NCI-H2171 treated with DMSO at 0.1 percent for 48 hours (cell line): ENCODE data around the gene ASMT.
"Not testable (repeated sequence)": the region's sequence is repeated elsewhere in the genome, so short reads cannot be mapped to it uniquely, and the experiment has no call there.

Experiments used
- DNase-seq: peaks from one replicate; lab custom pipeline; 2025; lab: John Stamatoyannopoulos, UW

The ASMT gene, protein sequence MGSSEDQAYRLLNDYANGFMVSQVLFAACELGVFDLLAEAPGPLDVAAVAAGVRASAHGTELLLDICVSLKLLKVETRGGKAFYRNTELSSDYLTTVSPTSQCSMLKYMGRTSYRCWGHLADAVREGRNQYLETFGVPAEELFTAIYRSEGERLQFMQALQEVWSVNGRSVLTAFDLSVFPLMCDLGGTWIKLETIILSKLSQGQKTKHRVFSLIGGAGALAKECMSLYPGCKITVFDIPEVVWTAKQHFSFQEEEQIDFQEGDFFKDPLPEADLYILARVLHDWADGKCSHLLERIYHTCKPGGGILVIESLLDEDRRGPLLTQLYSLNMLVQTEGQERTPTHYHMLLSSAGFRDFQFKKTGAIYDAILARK

DNA sequence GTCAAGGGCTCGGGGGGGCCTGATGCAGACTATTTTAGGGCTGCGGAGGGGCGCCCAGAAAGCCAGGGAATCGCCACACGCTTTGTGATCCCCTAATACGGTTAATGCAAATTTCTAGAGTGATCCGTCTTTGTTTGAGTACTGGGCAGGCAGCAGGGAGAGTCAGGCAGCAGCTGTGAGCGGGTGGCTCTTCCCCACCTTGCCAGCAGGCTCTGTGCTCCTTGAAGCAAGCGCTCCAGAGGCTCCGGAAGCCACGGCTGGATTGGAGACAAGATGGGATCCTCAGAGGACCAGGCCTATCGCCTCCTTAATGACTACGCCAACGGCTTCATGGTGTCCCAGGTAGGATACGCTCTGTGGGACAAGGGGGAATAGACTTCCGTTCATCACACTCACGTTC lies at the start of gene ASMT:
Gene ASMT, plus strand, starts transcription at position 133 of the 400 bp plus-strand sequence. Its CDS starts 141 bp downstream, at position 274.
- DNase-seq, result no peak

DNA sequence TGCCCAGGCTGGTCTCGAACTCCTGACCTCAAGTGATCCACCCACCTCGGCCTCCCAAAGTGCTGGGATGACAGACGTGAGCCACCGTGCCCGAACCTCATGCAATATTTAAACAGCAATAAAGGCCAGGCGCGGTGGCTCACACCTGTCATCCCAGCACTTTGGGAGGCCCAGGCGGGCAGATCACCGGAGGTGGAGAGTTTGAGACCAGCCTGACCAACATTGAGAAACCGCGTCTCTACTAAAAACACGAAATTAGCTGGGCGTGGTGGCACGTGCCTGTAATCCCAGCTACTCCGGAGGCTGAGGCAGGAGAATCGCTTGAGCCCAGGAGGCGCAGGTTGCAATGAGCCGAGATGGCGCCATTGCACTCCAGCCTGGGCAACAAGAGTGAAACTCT lies 40.7 kb upstream of the ASMT start:
- DNase-seq, result not testable (repeated sequence)

DNA sequence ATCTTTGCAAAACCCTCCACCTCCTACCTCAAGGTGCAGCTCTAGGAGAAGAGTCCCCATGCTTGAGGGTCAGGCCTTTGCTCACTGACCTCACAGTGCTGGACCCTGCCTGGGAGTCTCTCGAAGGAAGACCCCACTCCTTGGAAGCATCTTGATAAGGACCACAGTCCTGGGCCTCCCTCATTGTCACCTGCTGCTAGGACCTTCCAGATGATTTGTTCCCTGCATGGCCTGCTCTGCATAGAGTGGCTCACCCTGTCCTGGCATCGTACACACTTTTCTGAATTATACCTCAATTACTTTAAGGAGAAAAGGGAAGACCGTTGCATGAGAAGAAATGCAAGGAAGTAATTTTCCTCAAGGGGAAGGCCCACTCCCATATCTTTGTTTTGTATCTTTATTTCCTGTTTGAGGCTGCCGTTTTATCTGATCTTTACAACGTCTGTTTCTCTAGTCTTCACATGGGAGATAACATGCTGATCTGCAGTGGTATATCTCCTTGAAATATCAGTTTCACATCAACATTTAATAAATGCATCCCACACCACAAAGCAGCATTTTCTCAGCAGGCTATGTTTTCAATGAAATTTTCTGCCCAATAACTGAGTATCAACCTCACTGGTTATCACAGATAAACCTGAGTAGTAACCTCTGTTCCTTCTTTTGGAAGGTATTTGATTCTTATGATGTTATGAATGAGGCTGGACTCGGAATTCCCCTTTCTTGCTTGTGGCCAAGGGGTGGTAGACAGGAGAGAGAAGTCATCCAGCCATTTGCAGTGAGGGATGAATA lies 38.5 kb upstream of the ASMT start:
- no peak for DNase-seq

DNA sequence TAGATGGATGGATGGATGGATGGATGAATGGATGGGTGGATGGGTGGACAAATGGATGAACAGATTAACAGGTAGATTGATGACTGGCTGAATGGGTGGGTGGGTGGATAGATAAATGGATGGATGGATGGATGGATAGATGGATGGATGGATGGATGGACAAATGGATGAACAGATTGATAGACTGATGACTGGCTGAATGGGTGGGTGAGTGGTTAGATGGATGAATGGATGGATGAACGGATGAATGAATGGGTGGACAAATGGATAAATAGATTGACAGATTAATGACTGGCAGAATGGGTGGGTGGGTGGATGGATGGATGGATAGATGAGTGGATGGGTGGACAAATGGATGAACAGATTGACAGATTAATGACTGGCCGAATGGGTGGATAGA lies 37.0 kb upstream of the ASMT start:
- DNase-seq, result no peak

DNA sequence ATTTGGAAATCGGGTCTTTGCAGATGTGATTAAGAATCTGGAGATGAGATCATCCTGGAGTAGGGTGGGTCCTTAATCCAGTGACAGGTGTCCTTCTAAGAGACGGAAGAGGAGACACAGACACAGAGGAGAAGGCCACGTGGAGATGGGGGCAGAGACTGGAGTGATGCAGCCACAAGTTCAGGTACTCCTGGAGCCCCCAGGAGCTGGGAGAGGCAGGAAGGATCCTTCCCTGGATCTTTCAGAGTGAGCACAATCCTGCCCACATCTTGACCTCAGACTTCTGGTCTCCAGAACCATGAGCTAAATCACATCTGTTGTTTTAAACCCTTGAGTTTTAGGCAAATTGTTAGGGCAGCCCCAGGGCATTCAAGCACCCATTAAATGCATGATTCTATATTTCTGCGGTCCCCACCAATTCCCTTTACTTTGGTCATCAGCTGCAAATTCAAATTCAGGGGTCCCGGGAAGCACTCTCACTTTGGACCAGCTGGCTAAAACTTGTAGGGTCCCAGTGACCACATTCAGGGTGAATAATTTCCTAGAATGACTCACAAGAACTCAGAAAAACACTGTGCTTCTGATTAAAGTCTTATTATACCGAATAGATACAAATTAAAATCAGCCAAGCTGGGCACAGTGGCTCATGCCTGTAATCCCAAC lies 36.2 kb upstream of the ASMT start:
- DNase-seq, result no peak

DNA sequence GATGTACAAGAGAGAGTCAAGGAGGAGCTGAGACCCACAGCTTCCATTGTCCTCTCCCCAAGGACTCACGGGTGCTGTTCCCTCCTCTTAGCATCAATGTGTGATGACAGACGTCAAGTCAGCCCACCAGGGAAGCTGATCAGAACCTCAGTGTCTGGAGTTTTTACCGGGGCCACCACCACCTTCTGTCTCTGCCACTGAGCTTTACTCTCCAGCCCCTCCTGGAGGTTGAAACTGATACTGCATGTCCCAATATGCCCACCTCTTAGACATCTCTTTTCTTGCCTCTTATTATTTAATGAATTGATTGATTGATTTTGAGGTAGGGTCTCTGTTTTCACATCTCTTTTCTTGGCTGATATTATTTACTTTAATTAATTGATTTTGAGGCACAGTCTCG lies 33.7 kb upstream of the ASMT start:
- DNase-seq, result peak; percentile 47

DNA sequence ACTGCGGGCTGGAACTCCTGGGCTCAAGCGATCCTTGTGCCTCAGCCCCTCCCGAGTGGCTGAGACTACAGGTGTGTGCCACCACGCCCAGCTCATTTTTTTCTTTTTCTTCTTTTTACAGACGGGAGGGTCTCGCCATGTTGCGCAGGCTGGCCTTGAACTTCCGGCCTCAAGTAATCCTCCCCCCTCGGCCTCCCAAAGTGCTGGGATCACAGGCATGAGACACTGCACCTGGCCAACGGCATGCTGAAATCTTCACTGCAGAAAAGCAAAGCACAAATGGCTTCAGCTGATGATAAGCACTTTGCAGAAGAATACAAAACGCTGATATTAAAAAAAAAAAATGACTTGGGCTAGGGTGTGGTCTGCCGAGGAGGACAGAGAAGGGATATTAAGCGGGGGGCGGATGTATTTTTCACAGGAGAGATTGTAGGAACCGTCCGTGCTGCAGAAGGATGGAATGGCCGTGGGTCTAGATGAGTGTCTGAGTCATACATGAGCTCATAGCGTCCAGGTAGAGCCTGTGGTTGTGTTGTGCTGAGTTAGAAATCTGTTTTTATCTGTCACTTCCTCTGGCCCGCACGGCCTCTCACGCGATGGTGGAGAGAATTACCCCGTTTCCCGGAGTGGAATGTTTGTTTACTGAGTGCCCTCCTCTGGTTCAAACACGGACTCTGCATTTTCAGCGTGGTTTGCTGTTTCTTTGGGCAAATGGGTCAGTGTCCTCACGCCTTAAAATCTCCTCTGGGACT lies 32.0 kb upstream of the ASMT start:
- no peak for DNase-seq

DNA sequence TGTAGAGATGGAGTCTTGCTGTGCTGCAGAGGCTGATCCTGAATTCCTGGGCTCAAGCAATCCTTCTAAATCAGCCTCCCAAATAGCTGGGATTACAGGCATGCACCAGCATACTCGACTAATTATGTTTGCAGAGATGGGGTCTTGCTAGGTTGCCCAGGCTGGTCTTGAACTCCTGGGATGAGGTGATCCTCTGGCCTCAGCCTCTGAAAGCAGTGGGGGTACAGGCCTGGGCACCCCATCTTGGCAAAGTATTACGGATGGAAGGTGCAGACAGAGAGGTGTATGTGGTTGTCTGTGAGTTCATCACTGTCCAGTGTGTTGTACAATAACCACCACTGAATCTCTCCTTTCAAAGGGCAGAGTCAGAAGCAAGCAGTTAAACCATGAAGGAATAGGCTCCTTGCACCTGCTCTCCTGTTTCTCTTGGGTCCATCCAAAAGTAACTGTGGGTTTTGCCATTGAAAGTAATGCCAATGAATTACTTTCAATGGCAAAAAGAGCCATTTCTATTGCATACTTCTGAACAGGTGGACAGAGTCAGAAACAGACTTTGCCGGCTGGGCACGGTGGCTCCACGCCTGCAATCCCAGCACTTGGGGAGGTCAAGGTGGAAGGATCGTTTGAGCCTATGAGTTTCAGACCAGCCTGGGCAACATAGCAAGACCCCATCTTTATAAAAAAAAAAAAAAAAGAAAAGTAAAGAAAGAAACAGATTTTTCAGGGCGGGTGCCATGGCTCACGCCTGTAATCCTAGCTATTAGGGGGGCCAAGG lies 30.4 kb upstream of the ASMT start:
- no peak for DNase-seq

DNA sequence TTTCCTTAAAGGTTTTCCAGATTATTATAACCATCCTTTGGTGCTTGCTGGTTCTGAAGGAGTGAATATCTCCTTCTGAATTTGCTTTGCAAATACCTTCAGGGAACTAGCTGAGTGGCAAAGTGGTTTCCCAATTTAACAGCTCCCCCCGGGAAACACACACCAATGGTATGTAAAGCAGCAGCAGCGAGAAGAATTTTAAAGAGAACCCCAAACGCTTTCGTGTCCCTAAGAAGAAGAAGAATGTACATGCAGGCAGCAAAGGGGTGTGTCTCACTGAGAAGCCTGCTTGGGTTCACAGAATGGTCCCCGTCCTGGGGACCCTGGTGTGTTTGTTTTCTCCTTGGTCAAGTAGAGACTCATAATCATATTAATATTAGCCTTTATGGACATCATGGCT lies 27.7 kb upstream of the ASMT start:
- no peak for DNase-seq

DNA sequence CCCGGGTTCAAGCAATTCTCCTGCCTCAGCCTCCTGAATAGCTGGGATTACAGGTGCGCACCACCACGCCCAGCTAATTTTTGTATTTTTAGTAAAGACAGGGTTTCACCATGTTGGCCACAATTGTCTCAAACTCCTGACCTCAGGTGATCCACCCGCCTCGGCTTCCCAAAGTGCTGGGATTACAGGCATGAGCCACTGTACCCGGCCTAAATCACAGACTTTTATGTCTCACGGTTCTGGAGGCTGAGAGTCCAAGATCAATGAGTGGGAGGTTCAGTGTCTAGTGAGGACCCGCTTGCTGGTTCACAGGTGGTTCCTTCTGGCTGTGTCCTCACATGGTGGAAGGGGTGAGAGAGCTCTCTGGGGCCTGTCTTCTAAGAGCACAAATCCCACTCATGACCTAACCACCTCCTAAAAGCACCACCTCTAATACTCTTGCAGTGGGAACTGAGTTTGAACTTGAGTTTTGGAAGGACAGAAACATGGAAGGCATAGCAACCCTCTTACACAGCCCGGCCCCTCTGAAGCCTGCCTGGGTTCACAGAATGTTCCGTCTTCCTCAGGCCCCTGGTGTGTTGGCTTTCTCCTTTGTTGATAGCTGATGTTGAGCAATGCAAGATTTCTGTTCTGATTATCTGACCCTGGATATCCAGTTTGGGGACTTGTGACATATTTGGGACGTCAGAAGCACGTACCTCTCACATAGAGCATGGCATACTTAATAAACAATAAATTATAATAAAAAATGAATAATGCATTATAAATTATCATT lies 25.3 kb upstream of the ASMT start:
- no peak for DNase-seq

DNA sequence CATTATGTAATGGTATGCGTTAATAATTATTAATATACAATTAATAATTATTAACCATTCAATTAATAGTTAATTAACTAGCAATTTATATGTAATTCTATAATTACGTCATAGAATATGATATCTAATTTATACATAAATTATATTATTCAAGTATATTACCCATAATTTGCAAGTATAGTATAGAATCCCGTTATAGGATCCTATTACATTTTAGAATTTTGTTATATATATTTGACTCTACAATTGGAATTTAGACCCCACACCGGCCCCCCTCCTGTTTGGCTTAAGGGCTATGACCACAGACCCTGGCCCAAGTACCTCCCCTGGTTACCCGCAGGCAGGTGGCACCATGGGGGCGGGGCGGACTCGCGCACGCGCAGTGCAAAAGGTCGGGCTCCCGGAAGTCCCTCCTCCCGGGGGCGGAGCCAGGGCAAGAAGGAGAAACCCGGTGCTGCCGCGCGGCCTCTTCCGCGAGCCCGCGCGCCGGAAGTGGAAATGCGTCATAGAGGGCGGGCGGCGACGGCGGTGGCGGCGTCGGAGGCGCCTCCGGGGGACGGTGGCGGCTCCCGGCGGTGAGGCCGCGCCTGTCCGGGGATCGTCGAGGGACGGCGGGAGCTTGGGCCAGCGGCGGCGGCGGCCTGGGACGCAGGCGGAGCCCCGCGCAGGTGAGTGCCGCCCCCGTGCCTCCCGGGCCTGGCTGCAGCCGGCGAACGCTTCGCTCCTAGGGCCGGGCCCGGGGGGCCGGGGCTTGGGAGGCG lies 23.6 kb upstream of the ASMT start, which contains the start of gene AKAP17A:
Gene AKAP17A, plus strand, starts transcription at position 503 of the 761 bp plus-strand sequence. CDS start 1,859 bp downstream, outside the sequence.
- DNase-seq, result peak; percentile 93

DNA sequence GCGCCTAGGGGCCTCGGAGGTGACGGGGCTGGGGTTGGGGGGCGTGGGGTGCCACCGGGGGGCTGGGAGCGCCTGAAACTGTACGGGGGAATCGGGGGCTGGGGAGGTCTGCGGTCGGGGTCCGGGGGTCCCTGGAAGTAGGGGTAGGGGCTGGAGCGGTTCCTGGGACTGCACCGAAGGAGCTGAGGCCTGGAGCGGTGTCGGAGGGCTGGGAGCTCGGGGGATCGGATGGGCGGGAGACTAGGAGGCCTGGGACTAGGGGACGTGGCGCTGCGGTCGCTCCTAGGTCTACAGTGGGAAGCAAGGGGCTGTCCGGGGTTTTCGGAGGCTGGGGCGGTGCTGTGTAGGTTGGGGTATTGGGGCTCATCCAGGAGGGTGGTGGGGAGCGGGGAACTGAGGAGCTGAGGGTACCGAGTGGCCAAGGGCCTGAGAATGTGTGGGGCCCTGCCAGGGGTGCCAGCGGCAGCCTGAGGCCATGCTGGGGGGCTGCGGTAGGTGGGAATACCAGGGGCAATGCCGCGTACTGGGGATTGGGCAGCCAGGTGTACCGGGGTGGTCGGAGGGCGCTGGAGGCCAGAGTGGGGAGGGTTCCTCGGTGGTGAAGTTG lies 22.9 kb upstream of the ASMT start:
- DNase-seq, result no peak

DNA sequence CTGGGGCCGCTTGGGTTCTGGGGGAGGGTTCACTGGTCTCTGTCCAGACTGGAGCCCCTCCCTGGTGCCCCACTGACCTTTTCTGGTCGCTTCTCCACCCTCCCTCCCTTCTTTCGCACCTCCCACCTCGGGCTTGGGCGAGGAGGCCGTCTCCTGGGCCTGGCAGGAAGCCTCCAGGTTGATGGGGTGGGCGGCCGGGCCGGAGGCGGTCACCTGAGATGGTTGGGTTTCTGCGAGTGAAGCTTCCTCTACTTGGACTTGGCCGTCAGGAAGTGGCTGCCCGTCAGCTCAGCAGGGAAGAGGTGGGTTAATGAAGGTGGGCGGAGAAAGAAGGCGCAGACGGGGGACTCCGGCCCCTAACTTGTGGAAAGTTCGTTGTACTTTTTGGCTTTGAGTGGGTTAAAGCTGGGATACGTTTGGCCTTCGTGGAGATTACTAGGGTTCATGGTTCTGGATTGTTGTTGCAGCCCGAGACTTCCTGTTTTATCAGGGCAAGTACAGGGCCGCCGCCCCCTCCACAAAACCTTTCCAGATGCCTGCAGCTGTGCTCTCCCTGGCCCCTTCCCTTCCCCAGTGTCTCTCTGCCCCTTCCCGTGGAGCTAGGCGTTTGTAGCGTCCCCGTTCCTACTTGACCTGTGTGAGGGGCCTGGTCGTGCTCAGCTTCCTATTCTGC lies 22.3 kb upstream of the ASMT start:
- no peak for DNase-seq

DNA sequence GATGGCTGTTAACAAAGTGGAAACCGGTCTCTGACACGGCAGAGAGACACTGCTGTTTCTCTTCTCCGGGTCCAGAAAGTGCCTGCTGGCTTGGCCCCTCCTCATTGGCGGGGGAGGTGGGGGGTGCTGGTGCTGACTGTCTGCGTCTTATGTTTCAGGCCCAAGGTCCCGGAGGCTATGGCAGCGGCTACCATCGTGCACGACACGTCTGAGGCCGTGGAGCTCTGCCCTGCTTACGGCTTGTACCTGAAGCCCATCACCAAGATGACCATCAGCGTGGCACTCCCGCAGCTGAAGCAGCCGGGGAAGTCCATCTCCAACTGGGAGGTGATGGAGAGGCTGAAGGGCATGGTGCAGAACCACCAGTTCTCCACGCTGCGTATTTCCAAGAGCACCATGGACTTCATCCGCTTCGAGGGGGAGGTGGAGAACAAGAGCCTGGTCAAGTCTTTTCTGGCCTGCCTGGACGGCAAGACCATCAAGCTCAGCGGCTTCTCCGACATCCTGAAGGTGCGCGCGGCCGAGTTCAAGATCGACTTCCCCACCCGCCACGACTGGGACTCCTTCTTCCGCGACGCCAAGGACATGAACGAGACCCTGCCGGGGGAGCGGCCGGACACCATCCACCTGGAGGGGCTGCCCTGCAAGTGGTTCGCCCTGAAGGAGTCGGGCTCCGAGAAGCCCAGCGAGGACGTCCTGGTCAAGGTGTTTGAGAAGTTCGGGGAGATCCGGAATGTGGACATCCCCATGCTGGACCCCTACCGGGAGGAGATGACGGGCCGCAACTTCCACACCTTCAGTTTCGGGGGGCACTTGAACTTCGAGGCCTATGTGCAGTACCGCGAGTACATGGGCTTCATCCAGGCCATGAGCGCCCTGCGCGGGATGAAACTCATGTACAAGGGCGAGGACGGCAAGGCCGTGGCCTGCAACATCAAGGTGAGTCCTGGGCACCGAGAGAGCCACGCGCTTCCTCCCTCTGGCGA lies 21.3 kb upstream of the ASMT start:
- DNase-seq, result no peak

DNA sequence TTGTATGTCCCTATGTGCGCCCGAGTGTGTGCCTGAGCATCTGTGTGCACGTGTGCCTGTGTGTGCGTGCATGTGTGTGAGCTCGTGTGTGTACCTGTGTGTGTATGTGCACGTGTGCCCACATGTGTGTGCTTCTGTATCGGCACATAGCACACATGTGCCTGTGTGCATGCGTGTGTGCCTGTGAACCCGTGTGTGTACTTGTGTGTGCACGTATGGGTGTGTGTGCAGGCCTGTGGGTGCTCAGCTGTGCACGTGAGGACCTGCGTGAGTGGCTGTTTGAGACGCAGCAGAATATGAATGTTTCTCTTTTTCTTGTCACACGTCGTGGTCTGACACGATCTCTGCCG lies 19.2 kb upstream of the ASMT start:
- no peak for DNase-seq

DNA sequence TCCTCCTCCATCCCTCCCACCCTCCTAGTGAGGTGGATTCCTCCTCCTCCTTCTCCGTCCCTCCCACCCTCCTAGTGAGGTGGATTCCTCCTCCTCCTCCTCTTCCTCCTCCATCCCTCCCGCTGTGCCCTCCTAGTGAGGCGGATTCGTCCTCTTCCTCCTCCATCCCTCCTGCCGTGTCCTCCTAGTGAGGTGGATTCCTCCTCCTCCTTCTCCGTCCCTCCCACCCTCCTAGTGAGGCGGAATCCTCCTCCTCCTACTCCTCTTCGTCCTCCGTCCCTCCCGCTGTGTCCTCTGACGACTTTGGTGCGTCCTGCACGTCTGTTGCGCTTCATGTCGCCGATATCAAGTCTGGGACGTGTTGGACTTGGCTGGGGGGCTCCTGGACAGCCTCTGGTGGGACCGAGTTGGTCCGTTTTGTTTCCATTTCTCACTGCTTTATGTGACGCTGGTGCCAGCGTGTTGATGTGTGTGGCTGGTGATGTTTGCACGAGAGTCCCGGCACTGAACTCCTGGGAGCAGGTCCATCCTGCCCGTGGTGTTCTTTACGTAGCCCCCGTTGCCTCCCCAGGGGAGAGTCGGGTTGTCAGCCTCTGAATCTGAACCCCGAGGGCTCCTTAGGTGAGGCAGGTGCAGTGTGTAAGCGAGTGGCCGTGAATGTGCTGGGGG lies 18.0 kb upstream of the ASMT start:
- no peak for DNase-seq
